Ovary (tissue), 9 donors: ENCODE data around the gene CCDC40. TPM values are rescaled to one million over a fixed set of nuclear protein-coding genes. Genes with fewer than 3 reads are reported as not detected.

ENCODE experiments used
- DNase-seq, 5 donors: peaks; one replicate each; pipeline ENCODE4 v3.0.0-alpha.2; 2019 to 2020
- H3K27ac ChIP-seq, 2 donors: fragments of 200-600 bp; one replicate each; pipeline versions ENCODE4 v1.5.1 to v1.8.0; 2019 to 2022
- H3K27me3 ChIP-seq: fragments of 200-600 bp; one replicate; pipeline ENCODE4 v1.8.0; 2022
- H3K36me3 ChIP-seq: fragments of 200-600 bp; sonication (generic); one replicate; pipeline ENCODE4 v1.5.1; 2019
- H3K4me1 ChIP-seq: one replicate; pipeline ENCODE4 v1.8.1; 2013; ENCODE audit warnings: mild to moderate bottlenecking, moderate library complexity; ENCODE audit not compliant: insufficient read depth
- H3K4me3 ChIP-seq: fragments of 200-600 bp; sonication (generic); one replicate; pipeline ENCODE4 v1.5.1; 2017
- H3K9me3 ChIP-seq, 2 donors: fragments of 200-600 bp in 1 of 2; sonication (generic) in 1 of 2; one replicate each; pipeline versions ENCODE4 v1.5.1 to v1.8.1; 2013 to 2019; ENCODE audit warnings: mild to moderate bottlenecking in 1 of 2, moderate library complexity in 1 of 2
- CTCF ChIP-seq, 3 donors: fragments of 450-650 bp in 2 of 3; fragments of 200-600 bp in 1 of 3; IDR thresholded peaks; one replicate each; pipeline versions ENCODE4 v1.5.1 to v1.8.0; 2016 to 2022; ENCODE audit warnings: antibody characterized with exemption in 3 of 3, mild to moderate bottlenecking in 1 of 3
- EP300 ChIP-seq: sonication (generic); formaldehyde crosslinking; IDR thresholded peaks from one replicate; pipeline ENCODE4 v1.6.1; 2017; ENCODE audit warnings: antibody characterized with exemption
- POLR2A ChIP-seq: fragments of 450-650 bp; IDR thresholded peaks from one replicate; pipeline ENCODE4 v1.6.1; 2017; ENCODE audit warnings: antibody characterized with exemption, mild to moderate bottlenecking, moderate library complexity
- WGBS, 3 donors: extraction: QIAGEN DNeasy Blood & Tissue Kit in 1 of 3; methylation state at CpG; one replicate each; pipeline versions ENCODE4 v1.1.5 to v1.1.7; 2013 to 2017; 5-methylcytosine and 5-hydroxymethylcytosine counted together
- intact Hi-C, 4 donors: fragments of 100-400 bp; cut with DNase I; formaldehyde crosslinking; loops; one replicate each; pipeline versions ENCODE4 v1.11.0 to v1.15.1; 2022 to 2023
- polyA plus RNA-seq, 2 donors: library from polyadenylated mRNA; stranded (reverse); fragments of 200-250 nt in 1 of 2; fragments of 350-450 nt in 1 of 2; fragmentation: Illumina TruSeq in 1 of 2; extraction: RNeasy Lipid Tissue Mini Kit (QIAGEN cat#74804) in 1 of 2; gene quantifications; one replicate each; pipeline ENCODE4 v1.2.3, GENCODE V29; 2013 to 2014
- total RNA-seq, 7 donors: library from RNA; depleted of rRNA in 2 of 7; stranded (reverse); fragments of >200 nt in 2 of 7; fragmentation: NEBNext Ultra II Directional in 3 of 7; extraction: Animal tissue kit (Norgen Biotek cat#: 25700) in 3 of 7; gene quantifications; one replicate each; pipeline versions ENCODE4 v1.1.0 to v1.2.4, GENCODE V29; 2016 to 2023
- donor health status: DM: no; HTN: no; CAD: no; lungs with moderate emphysema.
- donor health status: DM: no; HTN: no; CAD: no.
- donor health status: Bipolar disorder and iron deficiency.
- donor health status: DM: yes; HTN: yes; CAD: no.
- donor health status: DM: no; HTN: no; CAD: no.
- donor health status: DM: yes; HTN: yes; CAD: no.

Gene CCDC40
- total and polyA plus RNA-seq, 9 donors: 1.5 to 27.8 (median 6.0) TPM

GRCh38 chr17:80063830-80064585 is 27.6 kb downstream of the CCDC40 start:
- intact Hi-C loops: loop anchor here in 1 of 4 donors (1.0 kb wide), 1 partner anchor 47 kb away; no protein-coding TSS in a partner anchor
- TF ChIP-seq CTCF (IDR thresholded peaks at IDR 0.05) (no peak), EP300 (no peak), POLR2A (no peak)
- Histone ChIP-seq H3K27me3 (no peaks in the 10 kb centered on the region), H3K27ac (no peak overlapping the region), H3K4me3 (no peak overlapping the region), H3K36me3 (no peaks in the 10 kb centered on the region), H3K9me3 (no peaks in the 10 kb centered on the region), H3K4me1 (peaks cover 15% of the 10 kb centered on the region)
- DNase-seq: peak; percentile 55 to 68 (median 64)
- WGBS, 3 donors: 58 to 77% (median 73%) methylated on average over 27 of the region's 27 CpGs

- intact Hi-C loops: loop anchor here in 1 of 4 donors (1.0 kb wide), 1 partner anchor 47 kb away; no protein-coding TSS in a partner anchor
- H3K4me3 ChIP-seq: no peak overlapping the region
- DNase-seq: no peak
- H3K9me3 ChIP-seq: no peaks in the 10 kb centered on the region
- no peaks in the 10 kb centered on the region for H3K27me3 ChIP-seq
- H3K36me3 ChIP-seq: no peaks in the 10 kb centered on the region
- H3K4me1 ChIP-seq: peaks cover 18% of the 10 kb centered on the region
- H3K27ac ChIP-seq: no peak overlapping the region
- WGBS, 3 donors: 68 to 83% (median 74%) methylated on average over 8 of the region's 8 CpGs
- TF ChIP-seq POLR2A (no peak), CTCF (IDR thresholded peaks at IDR 0.05) (no peak), EP300 (no peak)
Measured at GRCh38 chr17:80064696-80065095, 28.3 kb downstream of the CCDC40 start.

- Histone ChIP-seq H3K27me3 (no peaks in the 10 kb centered on the region), H3K36me3 (no peaks in the 10 kb centered on the region), H3K4me1 (peaks cover 20% of the 10 kb centered on the region), H3K4me3 (no peak overlapping the region), H3K9me3 (no peaks in the 10 kb centered on the region), H3K27ac (no peak overlapping the region)
- DNase-seq: no peak
- 84 to 85% (median 85%) methylated on average over 32 of the region's 32 CpGs for WGBS, 3 donors
- intact Hi-C loops: no loop called here
- TF ChIP-seq POLR2A (no peak), CTCF (IDR thresholded peaks at IDR 0.05) (no peak), EP300 (no peak)
Measured at GRCh38 chr17:80065478-80066170, 29.2 kb downstream of the CCDC40 start.

- H3K4me1 ChIP-seq: peaks cover 25% of the 10 kb centered on the region
- TF ChIP-seq CTCF (IDR thresholded peaks at IDR 0.05) (no peak), EP300 (no peak), POLR2A (no peak)
- 94 to 96% (median 95%) methylated on average over 31 of the region's 31 CpGs for WGBS, 3 donors
- no peak overlapping the region for H3K4me3 ChIP-seq
- H3K27ac ChIP-seq: no peak overlapping the region
- intact Hi-C loops: no loop called here
- DNase-seq: no peak
- H3K9me3 ChIP-seq: no peaks in the 10 kb centered on the region
- H3K36me3 ChIP-seq: no peaks in the 10 kb centered on the region
- no peaks in the 10 kb centered on the region for H3K27me3 ChIP-seq
Measured at GRCh38 chr17:80067393-80067986, 31.0 kb downstream of the CCDC40 start.
